Measurements from ENCODE around the gene PYGM. TPM values are rescaled to one million over a fixed set of nuclear protein-coding genes. Genes with fewer than 3 reads are reported as not detected.

The PYGM gene
- total and polyA plus RNA-seq, 2 donors (not counting 1 experiment from before 2014, with no cell fraction given) = 0.50 to 1.9 TPM

- H3K27me3 ChIP-seq (ENCODE audit: control insufficient read depth, insufficient read depth, low read length) = peaks cover 40% of the 10 kb centered on the region
- H3K4me1 ChIP-seq (ENCODE audit: control insufficient read depth, extremely low read depth, insufficient read depth, low read length) = no peaks in the 10 kb centered on the region
- no peak overlapping the region for H3K27ac ChIP-seq (ENCODE audit: insufficient read depth, low read length)
- no peak overlapping the region for H3K9ac ChIP-seq (ENCODE audit: insufficient read depth, low read length)
- TF ChIP-seq EZH2 (IDR thresholded peaks at IDR 0.05; ENCODE audit: low read length, missing control alignments) (no peak), CTCF (conservative IDR thresholded peaks at IDR 0.05 in 1 of 2, IDR thresholded peaks at IDR 0.05 in 1 of 2; ENCODE audit: low read depth in 1 of 2, low read length in 2 of 2) (no peak)
- DNase-seq (ENCODE audit: low read depth in 2 of 2) = no peak
- H3K36me3 ChIP-seq (ENCODE audit: control insufficient read depth, insufficient read depth, low read length) = no peaks in the 10 kb centered on the region
- no peaks in the 10 kb centered on the region for H3K9me3 ChIP-seq (ENCODE audit: control insufficient read depth, insufficient read depth, low read depth, low read length)
- no peak overlapping the region for H2AFZ ChIP-seq (ENCODE audit: low read length)
- no peaks in the 10 kb centered on the region for H3K79me2 ChIP-seq (ENCODE audit: control insufficient read depth, insufficient read depth, low read length)
- H3K4me2 ChIP-seq (ENCODE audit: extremely low read depth, insufficient read depth, low read length) = no peak overlapping the region
- H3K4me3 ChIP-seq (replicated peaks in 1 of 4; ENCODE audit: control extremely low read depth in 1 of 4, insufficient read depth in 1 of 4, low read depth in 3 of 4, low read length in 4 of 4) = no peak overlapping the region
- no peaks in the 10 kb centered on the region for H4K20me1 ChIP-seq (ENCODE audit: control insufficient read depth, extremely low read depth, insufficient read depth, low read length)
Observed at GRCh38 chr11:64698427-64698826, 61.3 kb downstream of the PYGM start.

DNA sequence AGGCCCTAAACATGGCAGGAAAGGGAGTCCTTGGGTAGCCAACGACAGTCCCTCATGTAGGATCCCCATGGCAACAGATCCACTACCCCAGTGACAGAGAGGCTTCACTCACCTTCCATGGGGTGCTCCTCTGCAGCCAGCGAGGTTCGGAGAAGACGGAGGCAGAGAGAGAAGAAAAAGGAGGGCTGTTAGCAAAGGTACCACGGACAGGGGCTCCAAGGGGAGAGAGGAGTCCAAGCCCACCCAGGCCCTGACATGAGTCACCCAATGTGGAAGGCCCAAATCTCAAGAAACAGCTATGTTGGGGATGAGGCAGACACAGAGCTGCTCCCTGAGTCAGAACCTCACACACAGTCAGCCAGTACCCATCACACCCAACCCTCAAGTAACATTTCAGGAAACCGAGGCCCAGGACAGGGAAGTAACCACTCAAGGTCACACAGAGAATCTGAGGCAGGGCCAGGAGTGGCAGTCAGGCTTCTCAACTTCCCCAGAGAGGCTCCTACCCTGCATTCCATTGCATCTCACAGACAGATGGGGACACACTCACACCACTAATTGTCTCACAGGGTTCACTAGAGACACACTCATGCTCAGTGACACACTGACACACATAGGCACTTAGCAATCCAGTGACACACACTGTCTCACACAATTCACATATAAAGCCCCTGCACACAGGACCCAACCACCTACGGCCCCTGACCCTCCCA, 62.0 kb downstream of the PYGM start:
- no peaks in the 10 kb centered on the region for H4K20me1 ChIP-seq (ENCODE audit: control insufficient read depth, extremely low read depth, insufficient read depth, low read length)
- H3K9me3 ChIP-seq (ENCODE audit: control insufficient read depth, insufficient read depth, low read depth, low read length) = no peaks in the 10 kb centered on the region
- H3K27ac ChIP-seq (ENCODE audit: insufficient read depth, low read length) = no peak overlapping the region
- H3K4me3 ChIP-seq (replicated peaks in 1 of 4; ENCODE audit: control extremely low read depth in 1 of 4, insufficient read depth in 1 of 4, low read depth in 3 of 4, low read length in 4 of 4) = no peak overlapping the region
- peaks cover 44% of the 10 kb centered on the region for H3K27me3 ChIP-seq (ENCODE audit: control insufficient read depth, insufficient read depth, low read length)
- H3K4me1 ChIP-seq (ENCODE audit: control insufficient read depth, extremely low read depth, insufficient read depth, low read length) = no peaks in the 10 kb centered on the region
- H3K36me3 ChIP-seq (ENCODE audit: control insufficient read depth, insufficient read depth, low read length) = no peaks in the 10 kb centered on the region
- TF ChIP-seq EZH2 (IDR thresholded peaks at IDR 0.05; ENCODE audit: low read length, missing control alignments) (no peak), CTCF (conservative IDR thresholded peaks at IDR 0.05 in 1 of 2, IDR thresholded peaks at IDR 0.05 in 1 of 2; ENCODE audit: low read depth in 1 of 2, low read length in 2 of 2) (no peak)
- H3K4me2 ChIP-seq (ENCODE audit: extremely low read depth, insufficient read depth, low read length) = no peak overlapping the region
- H3K79me2 ChIP-seq (ENCODE audit: control insufficient read depth, insufficient read depth, low read length) = no peaks in the 10 kb centered on the region
- H2AFZ ChIP-seq (ENCODE audit: low read length) = no peak overlapping the region
- DNase-seq (ENCODE audit: low read depth in 2 of 2) = no peak
- no peak overlapping the region for H3K9ac ChIP-seq (ENCODE audit: insufficient read depth, low read length)

Other genes starting within 250 kb of the PYGM start
- gene SLC22A11, start 204.0 kb downstream of the PYGM start, total RNA-seq = not detected in 2 replicates
- not detected in 2 replicates for gene SLC22A11, start 204.0 kb downstream of the PYGM start, polyA plus RNA-seq
- not detected in 2 replicates for gene SLC22A12, start 168.8 kb downstream of the PYGM start, total RNA-seq
- gene SLC22A12, start 168.8 kb downstream of the PYGM start, polyA plus RNA-seq = not detected in 2 replicates
- gene NRXN2, start 36.8 kb downstream of the PYGM start, total RNA-seq = under 0.01 and 0.26 TPM in 2 replicates
- 0.75 TPM in 1 of 2 replicates, not detected in the other for gene NRXN2, start 36.8 kb downstream of the PYGM start, polyA plus RNA-seq
- 0.26 and 1.2 TPM in 2 replicates for gene RASGRP2, start 15.8 kb downstream of the PYGM start, total RNA-seq
- 0.71 and 5.2 TPM in 2 replicates for gene RASGRP2, start 15.8 kb downstream of the PYGM start, polyA plus RNA-seq
- gene SF1, start 18.6 kb upstream of the PYGM start, total RNA-seq = 62.7 and 78.9 TPM in 2 replicates
- 105 and 133 TPM in 2 replicates for gene SF1, start 18.6 kb upstream of the PYGM start, polyA plus RNA-seq
- 4.9 and 9.2 TPM in 2 replicates for gene MAP4K2, start 43.2 kb upstream of the PYGM start, total RNA-seq
- gene MAP4K2, start 43.2 kb upstream of the PYGM start, polyA plus RNA-seq = 6.4 and 9.2 TPM in 2 replicates
- gene MEN1, start 50.6 kb upstream of the PYGM start, total RNA-seq = 12.1 and 13.7 TPM in 2 replicates
- 8.9 and 14.2 TPM in 2 replicates for gene MEN1, start 50.6 kb upstream of the PYGM start, polyA plus RNA-seq
- 0.33 and 0.77 TPM in 2 replicates for gene CDC42BPG, start 84.7 kb upstream of the PYGM start, total RNA-seq
- 0.02 and 0.03 TPM in 2 replicates for gene CDC42BPG, start 84.7 kb upstream of the PYGM start, polyA plus RNA-seq
- 40.8 and 71.3 TPM in 2 replicates for gene EHD1, start 118.6 kb upstream of the PYGM start, total RNA-seq
- 240 and 248 TPM in 2 replicates for gene EHD1, start 118.6 kb upstream of the PYGM start, polyA plus RNA-seq
- 7.4 and 9.9 TPM in 2 replicates for gene ATG2A, start 157.2 kb upstream of the PYGM start, total RNA-seq
- 3.1 and 5.1 TPM in 2 replicates for gene ATG2A, start 157.2 kb upstream of the PYGM start, polyA plus RNA-seq
- gene PPP2R5B, start 164.7 kb upstream of the PYGM start, total RNA-seq = 6.2 and 12.1 TPM in 2 replicates
- gene PPP2R5B, start 164.7 kb upstream of the PYGM start, polyA plus RNA-seq = 10.9 and 12.4 TPM in 2 replicates
- not detected in 2 replicates for gene GPHA2, start 175.9 kb upstream of the PYGM start, total RNA-seq
- gene GPHA2, start 175.9 kb upstream of the PYGM start, polyA plus RNA-seq = not detected in 2 replicates
- gene MAJIN, start 212.1 kb upstream of the PYGM start, total RNA-seq = not detected in 2 replicates
- gene MAJIN, start 212.1 kb upstream of the PYGM start, polyA plus RNA-seq = not detected in 2 replicates
- 2.1 TPM in 2 replicates for gene BATF2, start 237.0 kb upstream of the PYGM start, total RNA-seq
- 1.0 and 1.5 TPM in 2 replicates for gene BATF2, start 237.0 kb upstream of the PYGM start, polyA plus RNA-seq

All from fibroblast of lung (primary cell).